Panc1 (cell line): Measurements from ENCODE around the gene BEX2. TPM values are rescaled to one million over a fixed set of nuclear protein-coding genes. Genes with fewer than 3 reads are reported as not detected.
"Not testable (repeated sequence)": the region's sequence is repeated elsewhere in the genome, so short reads cannot be mapped to it uniquely, and the experiment has no call there.

Source experiments
- ATAC-seq: fragments of 200-7000 bp; cut with Tn5 transposase; 2 replicates; pipeline ENCODE4 v1.9.1; 2020; ENCODE audit warnings: mild to moderate bottlenecking, moderate library complexity
- BruUV-seq: library from RNA; stranded (reverse); fragments of 400-500 nt; replicated peaks from 2 replicates; lab custom pipeline; 2021; lab: Mats Ljungman, UMichigan
- CTCF ChIA-PET: fragments of 300-600 bp; sonication (Branson Sonifier 250); formaldehyde crosslinking; loops from one replicate; lab custom pipeline; 2022; ENCODE audit warnings: antibody characterized with exemption; lab: Charles Lee
- POLR2A ChIA-PET: fragments of 300-600 bp; sonication (Branson Sonifier 250); formaldehyde crosslinking; loops from one replicate; lab custom pipeline; 2022; ENCODE audit warnings: antibody characterized with exemption; lab: Charles Lee
- DNase-seq: peaks from one replicate; pipeline ENCODE4 v3.0.0-alpha.2; 2010; ENCODE audit warnings: low read depth, low spot score
- H3K27ac ChIP-seq: 2 replicates; pipeline ENCODE4 v1.5.1; 2011; ENCODE audit warnings: mild to moderate bottlenecking, low read length, inconsistent platforms
- H3K27me3 ChIP-seq: fragments of 200-500 bp; sonication (Bioruptor generic); 2 replicates; pipeline ENCODE4 v1.6.0; 2014; ENCODE audit warnings: low read length, inconsistent platforms; ENCODE audit not compliant: control insufficient read depth, insufficient read depth
- H3K36me3 ChIP-seq: fragments of 200-500 bp; sonication (Bioruptor generic); 2 replicates; pipeline ENCODE4 v1.5.1; 2014; ENCODE audit warnings: inconsistent platforms, mild to moderate bottlenecking, low read length, moderate library complexity; ENCODE audit not compliant: control insufficient read depth, insufficient read depth
- H3K4me1 ChIP-seq: 2 replicates; pipeline ENCODE4 v1.5.1; 2011; ENCODE audit warnings: inconsistent platforms, mild to moderate bottlenecking, low read length, moderate library complexity; ENCODE audit not compliant: control insufficient read depth, insufficient read depth
- H3K4me3 ChIP-seq, 2 experiments: 2 replicates each; pipeline ENCODE4 v1.5.1; 2011 to 2012; ENCODE audit warnings: low read depth in 2 of 2, low read length in 2 of 2, mild to moderate bottlenecking in 2 of 2, inconsistent platforms in 1 of 2, moderate library complexity in 1 of 2
- H3K9me3 ChIP-seq: fragments of 200-500 bp; sonication (Bioruptor generic); 2 replicates; pipeline ENCODE4 v1.5.1; 2014; ENCODE audit warnings: low read depth, mild to moderate bottlenecking, inconsistent platforms, low read length, moderate library complexity; ENCODE audit not compliant: control insufficient read depth, insufficient read depth
- CTCF ChIP-seq: fragments of 450-650 bp; IDR thresholded peaks from 2 replicates; pipeline ENCODE4 v1.5.1; 2017; ENCODE audit warnings: mild to moderate bottlenecking
- POLR2AphosphoS5 ChIP-seq: IDR thresholded peaks from 2 replicates; pipeline ENCODE4 v1.6.1; 2012; ENCODE audit warnings: mild to moderate bottlenecking, low read depth, low read length, moderate library complexity
- REST ChIP-seq, 2 experiments: IDR thresholded peaks; 2 replicates each; pipeline ENCODE4 v1.6.1; 2011 to 2012; ENCODE audit warnings: low read depth in 2 of 2, control low read depth in 1 of 2, low read length in 1 of 2, mild to moderate bottlenecking in 1 of 2, moderate library complexity in 1 of 2; ENCODE audit not compliant: insufficient read depth in 1 of 2
- SIN3A ChIP-seq: IDR thresholded peaks from 2 replicates; pipeline ENCODE4 v1.6.1; 2012; ENCODE audit warnings: low read depth, mild to moderate bottlenecking, low read length, moderate library complexity, borderline replicate concordance; ENCODE audit not compliant: insufficient read depth
- TCF7L2 ChIP-seq: IDR thresholded peaks from 2 replicates; pipeline ENCODE4 v1.6.1; 2011; ENCODE audit warnings: mild to moderate bottlenecking, low read depth, low read length, inconsistent platforms
- in situ Hi-C: cut with HindIII; loops from 2 replicates; pipeline ENCODE4 v1.10.0; 2016; ENCODE audit warnings: low sequenced_read_pairs, low pct_unique_long_range_greater_than_20kb
- intact Hi-C: fragments of 100-400 bp; cut with micrococcal nuclease; formaldehyde crosslinking; loops from one replicate; pipeline ENCODE4 v1.10.0; 2022; ENCODE audit not compliant: unreplicated experiment
- total RNA-seq: library from RNA; stranded (reverse); gene quantifications from one replicate; pipeline ENCODE4 v1.2.1, GENCODE V29; 2021; ENCODE audit not compliant: unreplicated experiment

BEX2 gene
- total RNA-seq, 1 experiment from 2014 or later = 9.1 TPM

GRCh38 chrX:103309860-103310554, 783 bp downstream of the BEX2 start:
- intact Hi-C loops = no loop called here
- Histone ChIP-seq H3K27me3 (peaks cover 12% of the 10 kb centered on the region), H3K4me3 (peak overlapping the region; percentile 53 to 71), H3K9me3 (no peaks in the 10 kb centered on the region), H3K27ac (no peak overlapping the region), H3K36me3 (no peaks in the 10 kb centered on the region), H3K4me1 (peaks cover 2% of the 10 kb centered on the region; the same call in 1 of the 2 replicates)
- DNase-seq (no peak), ATAC-seq (0 out of 2 replicates have a peak, but pooled peaks have one; percentile 40)
- ChIA-PET POLR2A (no interaction called here), CTCF (no interaction called here)
- in situ Hi-C loops = no loop called here
- BruUV-seq = no TSS peak
- TF ChIP-seq REST (IDR thresholded peaks at IDR 0.05; ENCODE audit: insufficient read depth in 1 of 2, low read depth in 2 of 2, low read length in 1 of 2) = peak; percentile 62 to 78; a peak in 2 of 4 replicates
- no peak for TF ChIP-seq TCF7L2

GRCh38 chrX:103305666-103306065, 5.1 kb downstream of the BEX2 start:
- H3K9me3 ChIP-seq, H3K27me3 ChIP-seq, in situ Hi-C loops, ATAC-seq, BruUV-seq, H3K27ac ChIP-seq, H3K4me1 ChIP-seq, H3K36me3 ChIP-seq, CTCF ChIA-PET, intact Hi-C loops, DNase-seq, POLR2A ChIA-PET, H3K4me3 ChIP-seq: not testable (repeated sequence)

- Histone ChIP-seq H3K4me3 (no peak overlapping the region), H3K4me1 (no peaks in the 10 kb centered on the region), H3K27ac (no peak overlapping the region), H3K27me3 (no peaks in the 10 kb centered on the region), H3K36me3 (no peaks in the 10 kb centered on the region), H3K9me3 (no peaks in the 10 kb centered on the region)
- intact Hi-C loops = no loop called here
- ChIA-PET CTCF (no interaction called here), POLR2A (no interaction called here)
- in situ Hi-C loops = no loop called here
- DNase-seq (no peak), ATAC-seq (no peak)
- TF ChIP-seq POLR2AphosphoS5 (no peak), REST (IDR thresholded peaks at IDR 0.05; ENCODE audit: insufficient read depth in 1 of 2, low read depth in 2 of 2, low read length in 1 of 2) (no peak), TCF7L2 (no peak), SIN3A (no peak), CTCF (no peak)
- BruUV-seq = no TSS peak
Observed at GRCh38 chrX:103304705-103305104, 6.1 kb downstream of the BEX2 start.
